WTC11 (cell line): ENCODE results near the gene KRT1. TPM values are rescaled to one million over a fixed set of nuclear protein-coding genes. Genes with fewer than 3 reads are reported as not detected.

ENCODE experiments used
- ATAC-seq: fragments of 200-7000 bp; cut with Tn5 transposase; 2 replicates; pipeline ENCODE4 v1.10.0; 2021; ENCODE audit warnings: mild to moderate bottlenecking, moderate library complexity
- CTCF ChIA-PET: fragments of 300-600 bp; sonication (Branson Sonifier 250); formaldehyde crosslinking; loops from one replicate; lab custom pipeline; 2021; ENCODE audit warnings: antibody characterized with exemption; lab: Charles Lee
- POLR2A ChIA-PET: fragments of 350-600 bp; sonication (Branson Sonifier 250); formaldehyde crosslinking; loops from one replicate; lab custom pipeline; 2021; ENCODE audit warnings: antibody characterized with exemption; lab: Charles Lee
- DNase-seq: peaks from one replicate; pipeline ENCODE4 v3.0.0; 2021; ENCODE audit warnings: low spot score
- H3K27ac Mint-ChIP-seq: 2 replicates; pipeline ENCODE4 v1.8.0; 2021; ENCODE audit warnings: mixed read lengths
- H3K27me3 Mint-ChIP-seq: 2 replicates; pipeline ENCODE4 v1.8.0; 2021; ENCODE audit warnings: low read depth, mild to moderate bottlenecking, moderate library complexity, mixed read lengths
- H3K36me3 Mint-ChIP-seq: 2 replicates; pipeline ENCODE4 v1.8.0; 2021; ENCODE audit warnings: mixed read lengths
- H3K4me1 Mint-ChIP-seq: 2 replicates; pipeline ENCODE4 v1.8.0; 2022; ENCODE audit warnings: mixed read lengths
- H3K4me3 Mint-ChIP-seq: 2 replicates; pipeline ENCODE4 v1.8.0; 2021; ENCODE audit warnings: mild to moderate bottlenecking, moderate library complexity, mixed read lengths
- H3K9me3 Mint-ChIP-seq: 2 replicates; pipeline ENCODE4 v1.8.0; 2021; ENCODE audit warnings: mixed read lengths
- ATF1 ChIP-seq: sonication (generic); formaldehyde crosslinking; IDR thresholded peaks from 2 replicates; pipeline ENCODE4 v1.8.1; 2023; ENCODE audit warnings: mild to moderate bottlenecking, moderate library complexity, missing genetic modification reagents
- ATF2 ChIP-seq: sonication (generic); formaldehyde crosslinking; IDR thresholded peaks from 2 replicates; pipeline ENCODE4 v1.8.1; 2022; ENCODE audit warnings: low read depth, missing genetic modification reagents, borderline replicate concordance
- CTCF ChIP-seq: fragments of 200-600 bp; IDR thresholded peaks from 2 replicates; pipeline ENCODE4 v1.8.0; 2022; ENCODE audit warnings: antibody characterized with exemption
- ELF4 ChIP-seq: sonication (generic); formaldehyde crosslinking; IDR thresholded peaks from 2 replicates; pipeline ENCODE4 v1.8.1; 2022; ENCODE audit warnings: low read depth, mild to moderate bottlenecking, moderate library complexity, missing genetic modification reagents
- ESRRA ChIP-seq: sonication (generic); formaldehyde crosslinking; IDR thresholded peaks from 2 replicates; pipeline ENCODE4 v1.8.1; 2022; ENCODE audit warnings: mild to moderate bottlenecking, missing genetic modification reagents, borderline replicate concordance
- FOXK1 ChIP-seq: sonication (generic); formaldehyde crosslinking; IDR thresholded peaks from 2 replicates; pipeline ENCODE4 v1.8.0; 2022; ENCODE audit warnings: mild to moderate bottlenecking, moderate library complexity, missing genetic modification reagents
- SMAD4 ChIP-seq: sonication (generic); formaldehyde crosslinking; IDR thresholded peaks from 2 replicates; pipeline ENCODE4 v1.8.0; 2022; ENCODE audit warnings: mild to moderate bottlenecking, missing genetic modification reagents
- USF1 ChIP-seq: sonication (generic); formaldehyde crosslinking; IDR thresholded peaks from 2 replicates; pipeline ENCODE4 v1.8.0; 2022; ENCODE audit warnings: mild to moderate bottlenecking, missing genetic modification reagents
- ZBTB21 ChIP-seq: sonication (generic); formaldehyde crosslinking; IDR thresholded peaks from 2 replicates; pipeline ENCODE4 v1.8.1; 2023; ENCODE audit warnings: mild to moderate bottlenecking, missing genetic modification reagents, borderline replicate concordance
- ZNF281 ChIP-seq: sonication (generic); formaldehyde crosslinking; IDR thresholded peaks from 2 replicates; pipeline ENCODE4 v1.8.0; 2023; ENCODE audit warnings: mild to moderate bottlenecking, missing genetic modification reagents
- ZNF532 ChIP-seq: fragments of 250-450 bp; sonication (Bioruptor Pico); IDR thresholded peaks from 2 replicates; pipeline ENCODE4 v1.9.0; 2021; ENCODE audit warnings: mild to moderate bottlenecking, borderline replicate concordance
- ZNF671 ChIP-seq: fragments of 250-450 bp; sonication (Bioruptor Pico); IDR thresholded peaks from 2 replicates; pipeline ENCODE4 v1.8.0; 2021; ENCODE audit warnings: mild to moderate bottlenecking
- total RNA-seq: library from RNA; stranded (reverse); gene quantifications from 3 replicates; pipeline ENCODE4 v1.2.3, GENCODE V29; 2021
- TF ChIP-seq, protein P1 (sequence below): sonication (generic); formaldehyde crosslinking; IDR thresholded peaks from 2 replicates; pipeline ENCODE4 v1.8.0; 2022; ENCODE audit warnings: missing genetic modification reagents
- TF ChIP-seq, protein P2 (sequence below): sonication (generic); formaldehyde crosslinking; IDR thresholded peaks from 2 replicates; pipeline ENCODE4 v1.8.1; 2022; ENCODE audit warnings: mild to moderate bottlenecking, moderate library complexity, missing genetic modification reagents
- TF ChIP-seq, protein P3 (sequence below): fragments of 250-450 bp; sonication (Bioruptor Pico); IDR thresholded peaks from 2 replicates; pipeline ENCODE4 v2.1.2; 2022; ENCODE audit warnings: mild to moderate bottlenecking, moderate library complexity

Gene KRT1
- total RNA-seq, 1 experiment from 2014 or later: not detected

GRCh38 chr12:52636592-52637258 lies 43.5 kb downstream of the KRT1 start (continued):
- TF ChIP-seq SMAD4 (CRISPR knock-in tag) (no peak), ATF2 (no peak), USF1 (CRISPR knock-in tag) (no peak)

GRCh38 chr12:52636189-52636588 lies 44.0 kb downstream of the KRT1 start:
- ChIA-PET CTCF (no interaction called here), POLR2A (no interaction called here)
- Mint-ChIP-seq H3K27me3 (no peaks in the 10 kb centered on the region), H3K4me3 (no peak overlapping the region), H3K4me1 (no peaks in the 10 kb centered on the region), H3K9me3 (no peaks in the 10 kb centered on the region), H3K27ac (no peak overlapping the region), H3K36me3 (no peaks in the 10 kb centered on the region)
- ATAC-seq: no peak
- DNase-seq: no peak
- TF ChIP-seq ZBTB21: no peak
- TF ChIP-seq ZNF671 (CRISPR knock-in tag): no peak
- TF ChIP-seq ATF1 (CRISPR knock-in tag): no peak
- TF ChIP-seq, protein P1, sequence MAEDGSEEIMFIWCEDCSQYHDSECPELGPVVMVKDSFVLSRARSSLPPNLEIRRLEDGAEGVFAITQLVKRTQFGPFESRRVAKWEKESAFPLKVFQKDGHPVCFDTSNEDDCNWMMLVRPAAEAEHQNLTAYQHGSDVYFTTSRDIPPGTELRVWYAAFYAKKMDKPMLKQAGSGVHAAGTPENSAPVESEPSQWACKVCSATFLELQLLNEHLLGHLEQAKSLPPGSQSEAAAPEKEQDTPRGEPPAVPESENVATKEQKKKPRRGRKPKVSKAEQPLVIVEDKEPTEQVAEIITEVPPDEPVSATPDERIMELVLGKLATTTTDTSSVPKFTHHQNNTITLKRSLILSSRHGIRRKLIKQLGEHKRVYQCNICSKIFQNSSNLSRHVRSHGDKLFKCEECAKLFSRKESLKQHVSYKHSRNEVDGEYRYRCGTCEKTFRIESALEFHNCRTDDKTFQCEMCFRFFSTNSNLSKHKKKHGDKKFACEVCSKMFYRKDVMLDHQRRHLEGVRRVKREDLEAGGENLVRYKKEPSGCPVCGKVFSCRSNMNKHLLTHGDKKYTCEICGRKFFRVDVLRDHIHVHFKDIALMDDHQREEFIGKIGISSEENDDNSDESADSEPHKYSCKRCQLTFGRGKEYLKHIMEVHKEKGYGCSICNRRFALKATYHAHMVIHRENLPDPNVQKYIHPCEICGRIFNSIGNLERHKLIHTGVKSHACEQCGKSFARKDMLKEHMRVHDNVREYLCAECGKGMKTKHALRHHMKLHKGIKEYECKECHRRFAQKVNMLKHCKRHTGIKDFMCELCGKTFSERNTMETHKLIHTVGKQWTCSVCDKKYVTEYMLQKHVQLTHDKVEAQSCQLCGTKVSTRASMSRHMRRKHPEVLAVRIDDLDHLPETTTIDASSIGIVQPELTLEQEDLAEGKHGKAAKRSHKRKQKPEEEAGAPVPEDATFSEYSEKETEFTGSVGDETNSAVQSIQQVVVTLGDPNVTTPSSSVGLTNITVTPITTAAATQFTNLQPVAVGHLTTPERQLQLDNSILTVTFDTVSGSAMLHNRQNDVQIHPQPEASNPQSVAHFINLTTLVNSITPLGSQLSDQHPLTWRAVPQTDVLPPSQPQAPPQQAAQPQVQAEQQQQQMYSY (CRISPR knock-in tag): no peak
- no peak for TF ChIP-seq CTCF
- TF ChIP-seq ZNF532 (CRISPR knock-in tag): no peak
- TF ChIP-seq FOXK1 (CRISPR knock-in tag): no peak
- TF ChIP-seq, protein P2, sequence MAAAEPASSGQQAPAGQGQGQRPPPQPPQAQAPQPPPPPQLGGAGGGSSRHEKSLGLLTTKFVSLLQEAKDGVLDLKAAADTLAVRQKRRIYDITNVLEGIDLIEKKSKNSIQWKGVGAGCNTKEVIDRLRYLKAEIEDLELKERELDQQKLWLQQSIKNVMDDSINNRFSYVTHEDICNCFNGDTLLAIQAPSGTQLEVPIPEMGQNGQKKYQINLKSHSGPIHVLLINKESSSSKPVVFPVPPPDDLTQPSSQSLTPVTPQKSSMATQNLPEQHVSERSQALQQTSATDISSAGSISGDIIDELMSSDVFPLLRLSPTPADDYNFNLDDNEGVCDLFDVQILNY (CRISPR knock-in tag): no peak
- TF ChIP-seq ELF4 (CRISPR knock-in tag): no peak
- TF ChIP-seq, protein P3, sequence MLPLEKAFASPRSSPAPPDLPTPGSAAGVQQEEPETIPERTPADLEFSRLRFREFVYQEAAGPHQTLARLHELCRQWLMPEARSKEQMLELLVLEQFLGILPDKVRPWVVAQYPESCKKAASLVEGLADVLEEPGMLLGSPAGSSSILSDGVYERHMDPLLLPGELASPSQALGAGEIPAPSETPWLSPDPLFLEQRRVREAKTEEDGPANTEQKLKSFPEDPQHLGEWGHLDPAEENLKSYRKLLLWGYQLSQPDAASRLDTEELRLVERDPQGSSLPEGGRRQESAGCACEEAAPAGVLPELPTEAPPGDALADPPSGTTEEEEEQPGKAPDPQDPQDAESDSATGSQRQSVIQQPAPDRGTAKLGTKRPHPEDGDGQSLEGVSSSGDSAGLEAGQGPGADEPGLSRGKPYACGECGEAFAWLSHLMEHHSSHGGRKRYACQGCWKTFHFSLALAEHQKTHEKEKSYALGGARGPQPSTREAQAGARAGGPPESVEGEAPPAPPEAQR (CRISPR knock-in tag): no peak
- no peak for TF ChIP-seq USF1 (CRISPR knock-in tag)
- TF ChIP-seq ZNF281: no peak
- no peak for TF ChIP-seq SMAD4 (CRISPR knock-in tag)
- no peak for TF ChIP-seq ESRRA (CRISPR knock-in tag)
